GM23338 (cell line): ENCODE data around the gene SERPINB6. TPM values are rescaled to one million over a fixed set of nuclear protein-coding genes. Genes with fewer than 3 reads are reported as not detected.

ENCODE experiments used
- ATAC-seq: fragments of 200-7000 bp; cut with Tn5 transposase; 3 replicates; pipeline ENCODE4 v1.9.1; 2020
- DNase-seq: peaks from one replicate; pipeline ENCODE4 v3.0.0-alpha.2; 2015; ENCODE audit warnings: low spot score
- H2AFZ ChIP-seq: fragments of 200-600 bp; sonication (generic); 2 replicates; pipeline ENCODE4 v1.8.0; 2016; ENCODE audit warnings: antibody characterized with exemption, mild to moderate bottlenecking, moderate library complexity
- H3F3A ChIP-seq: fragments of 200-600 bp; sonication (generic); replicated peaks from 2 replicates; pipeline ENCODE4 v1.8.0; 2017; ENCODE audit warnings: antibody characterized with exemption, mixed run types, low read depth
- H3K27ac ChIP-seq: fragments of 200-600 bp; sonication (generic); 2 replicates; pipeline ENCODE4 v1.6.1; 2016; ENCODE audit warnings: low read depth
- H3K27me3 ChIP-seq: fragments of 200-600 bp; sonication (generic); 2 replicates; pipeline ENCODE4 v1.8.0; 2016; ENCODE audit warnings: mild to moderate bottlenecking, mixed run types, moderate library complexity; ENCODE audit not compliant: insufficient read depth
- H3K36me3 ChIP-seq: fragments of 200-600 bp; sonication (generic); 2 replicates; pipeline ENCODE4 v1.8.0; 2016; ENCODE audit warnings: mild to moderate bottlenecking; ENCODE audit not compliant: insufficient read depth
- H3K4me1 ChIP-seq: fragments of 200-600 bp; sonication (generic); 2 replicates; pipeline ENCODE4 v1.8.0; 2016; ENCODE audit warnings: mild to moderate bottlenecking, moderate library complexity; ENCODE audit not compliant: insufficient read depth
- H3K4me2 ChIP-seq: fragments of 200-600 bp; sonication (generic); 2 replicates; pipeline ENCODE4 v1.7.1; 2017; ENCODE audit warnings: mixed run types
- H3K4me3 ChIP-seq: fragments of 200-600 bp; sonication (generic); 2 replicates; pipeline ENCODE4 v1.6.1; 2016; ENCODE audit warnings: mixed run types
- H3K79me2 ChIP-seq: fragments of 200-600 bp; sonication (generic); replicated peaks from 2 replicates; pipeline ENCODE4 v1.8.0; 2017; ENCODE audit warnings: mild to moderate bottlenecking; ENCODE audit not compliant: insufficient read depth
- H3K9me2 ChIP-seq: fragments of 200-600 bp; sonication (generic); 2 replicates; pipeline ENCODE4 v1.8.0; 2017; ENCODE audit not compliant: insufficient read depth
- H4K20me1 ChIP-seq: fragments of 200-600 bp; sonication (generic); replicated peaks from 2 replicates; pipeline ENCODE4 v1.8.0; 2017; ENCODE audit warnings: mild to moderate bottlenecking; ENCODE audit not compliant: insufficient read depth
- H3K27ac Mint-ChIP-seq: 2 replicates; pipeline ENCODE4 v1.8.0; 2020; ENCODE audit warnings: inconsistent platforms, mild to moderate bottlenecking, moderate library complexity, mixed read lengths
- H3K27me3 Mint-ChIP-seq: 3 replicates; pipeline ENCODE4 v1.8.0; 2022; ENCODE audit warnings: low read depth, mild to moderate bottlenecking, moderate library complexity, mixed read lengths, inconsistent platforms; ENCODE audit not compliant: insufficient read depth, poor library complexity
- H3K36me3 Mint-ChIP-seq: 3 replicates; pipeline ENCODE4 v1.8.0; 2021; ENCODE audit warnings: low read depth, mild to moderate bottlenecking, inconsistent platforms, moderate library complexity, mixed read lengths
- H3K4me1 Mint-ChIP-seq: 3 replicates; pipeline ENCODE4 v1.8.0; 2020; ENCODE audit warnings: mild to moderate bottlenecking, inconsistent platforms, mixed read lengths
- H3K4me3 Mint-ChIP-seq: 3 replicates; pipeline ENCODE4 v1.8.0; 2021; ENCODE audit warnings: moderate library complexity, mild to moderate bottlenecking, inconsistent platforms, mixed read lengths
- H3K9me3 Mint-ChIP-seq: 3 replicates; pipeline ENCODE4 v1.8.0; 2020; ENCODE audit warnings: moderate library complexity, mild to moderate bottlenecking, inconsistent platforms, mixed read lengths
- CREB1 ChIP-seq: fragments of 250-450 bp; sonication (Bioruptor Pico); IDR thresholded peaks from 2 replicates; pipeline ENCODE4 v1.5.0; 2020; ENCODE audit warnings: low read depth, mild to moderate bottlenecking, moderate library complexity
- ETS1 ChIP-seq: IDR thresholded peaks from 2 replicates; pipeline ENCODE4 v1.6.1; 2016; ENCODE audit warnings: antibody characterized with exemption
- EZH2 ChIP-seq: fragments of 200-600 bp; sonication (generic); IDR thresholded peaks from one replicate; pipeline ENCODE4 v1.8.0; 2017; ENCODE audit warnings: antibody characterized with exemption, mild to moderate bottlenecking, low read depth; ENCODE audit not compliant: unreplicated experiment
- JUNB ChIP-seq: IDR thresholded peaks from one replicate; pipeline ENCODE4 v1.6.1; 2016; ENCODE audit warnings: antibody characterized with exemption; ENCODE audit not compliant: unreplicated experiment
- NANOG ChIP-seq: IDR thresholded peaks from 2 replicates; pipeline ENCODE4 v1.6.1; 2016; ENCODE audit warnings: antibody characterized with exemption, borderline replicate concordance
- POLR2AphosphoS5 ChIP-seq: IDR thresholded peaks from 2 replicates; pipeline ENCODE4 v1.6.1; 2016; ENCODE audit warnings: antibody characterized with exemption, low read depth
- REST ChIP-seq: IDR thresholded peaks from one replicate; pipeline ENCODE4 v1.6.1; 2018; ENCODE audit warnings: antibody characterized with exemption; ENCODE audit not compliant: unreplicated experiment
- STAT1 ChIP-seq: IDR thresholded peaks from one replicate; pipeline ENCODE4 v1.6.1; 2016; ENCODE audit warnings: antibody characterized with exemption; ENCODE audit not compliant: unreplicated experiment
- polyA plus RNA-seq: library from polyadenylated mRNA; unstranded; fragments of >200 nt; fragmentation: Nextera tagmentation; extraction: Ambion mirVana; gene quantifications from 2 replicates; pipeline ENCODE4 v1.2.1, GENCODE V29; 2016
- total RNA-seq: library from RNA; depleted of rRNA; stranded (reverse); fragments of >200 nt; shearing (Covaris generic); gene quantifications from 2 replicates; pipeline ENCODE4 v1.2.3, GENCODE V29; 2014
- TF ChIP-seq, protein P1 (sequence below): fragments of 250-450 bp; sonication (Bioruptor Pico); IDR thresholded peaks from 2 replicates; pipeline ENCODE4 v1.5.0; 2020; ENCODE audit warnings: mild to moderate bottlenecking, moderate library complexity

Gene SERPINB6
- total and polyA plus RNA-seq, 2 experiments from 2014 or later: 25.9 to 38.5 TPM

DNA sequence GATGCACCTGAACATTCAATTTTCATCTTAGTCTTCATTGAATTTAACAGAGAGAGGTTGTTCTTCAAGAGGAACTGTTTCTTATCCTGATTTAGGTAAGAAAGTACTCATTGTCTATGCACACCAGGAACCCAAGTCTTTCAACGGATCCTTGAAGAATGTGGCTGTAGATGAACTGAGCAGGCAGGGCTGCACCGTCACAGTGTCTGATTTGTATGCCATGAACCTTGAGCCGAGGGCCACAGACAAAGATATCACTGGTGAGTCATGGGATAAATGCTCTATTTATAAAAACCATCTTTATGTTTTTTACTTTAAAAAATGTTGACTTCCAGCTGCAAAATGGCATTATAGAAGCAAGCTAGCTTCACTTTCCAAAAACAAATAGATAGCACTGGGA lies 38.6 kb upstream of the SERPINB6 start:
- H3K36me3 ChIP-seq: peaks cover 42% of the 10 kb centered on the region
- Mint-ChIP-seq H3K36me3 (peaks cover 97% of the 10 kb centered on the region), H3K27me3 (peaks cover 19% of the 10 kb centered on the region), H3K4me1 (peaks cover 50% of the 10 kb centered on the region), H3K9me3 (peaks cover 38% of the 10 kb centered on the region), H3K27ac (peak overlapping the region; percentile 55; the same call in 1 of the 2 replicates), H3K4me3 (no peak overlapping the region; the same call in 2 of the 3 replicates)
- peak; percentile 67 for ATAC-seq
- H3K9me2 ChIP-seq: no peaks in the 10 kb centered on the region
- H3K4me2 ChIP-seq: no peak overlapping the region
- no peak overlapping the region for H3K4me3 ChIP-seq
- DNase-seq: no peak
- no peaks in the 10 kb centered on the region for H3K27me3 ChIP-seq
- no peaks in the 10 kb centered on the region for H4K20me1 ChIP-seq
- peaks cover 40% of the 10 kb centered on the region for H3K4me1 ChIP-seq
- 0 out of 2 replicates have a peak, but pooled peaks cover 10% of the 10 kb centered on the region for H3F3A ChIP-seq
- peak overlapping the region; percentile 91 for H3K27ac ChIP-seq
- no peaks in the 10 kb centered on the region for H3K79me2 ChIP-seq
- H2AFZ ChIP-seq: no peak overlapping the region
- TF ChIP-seq, protein P1, sequence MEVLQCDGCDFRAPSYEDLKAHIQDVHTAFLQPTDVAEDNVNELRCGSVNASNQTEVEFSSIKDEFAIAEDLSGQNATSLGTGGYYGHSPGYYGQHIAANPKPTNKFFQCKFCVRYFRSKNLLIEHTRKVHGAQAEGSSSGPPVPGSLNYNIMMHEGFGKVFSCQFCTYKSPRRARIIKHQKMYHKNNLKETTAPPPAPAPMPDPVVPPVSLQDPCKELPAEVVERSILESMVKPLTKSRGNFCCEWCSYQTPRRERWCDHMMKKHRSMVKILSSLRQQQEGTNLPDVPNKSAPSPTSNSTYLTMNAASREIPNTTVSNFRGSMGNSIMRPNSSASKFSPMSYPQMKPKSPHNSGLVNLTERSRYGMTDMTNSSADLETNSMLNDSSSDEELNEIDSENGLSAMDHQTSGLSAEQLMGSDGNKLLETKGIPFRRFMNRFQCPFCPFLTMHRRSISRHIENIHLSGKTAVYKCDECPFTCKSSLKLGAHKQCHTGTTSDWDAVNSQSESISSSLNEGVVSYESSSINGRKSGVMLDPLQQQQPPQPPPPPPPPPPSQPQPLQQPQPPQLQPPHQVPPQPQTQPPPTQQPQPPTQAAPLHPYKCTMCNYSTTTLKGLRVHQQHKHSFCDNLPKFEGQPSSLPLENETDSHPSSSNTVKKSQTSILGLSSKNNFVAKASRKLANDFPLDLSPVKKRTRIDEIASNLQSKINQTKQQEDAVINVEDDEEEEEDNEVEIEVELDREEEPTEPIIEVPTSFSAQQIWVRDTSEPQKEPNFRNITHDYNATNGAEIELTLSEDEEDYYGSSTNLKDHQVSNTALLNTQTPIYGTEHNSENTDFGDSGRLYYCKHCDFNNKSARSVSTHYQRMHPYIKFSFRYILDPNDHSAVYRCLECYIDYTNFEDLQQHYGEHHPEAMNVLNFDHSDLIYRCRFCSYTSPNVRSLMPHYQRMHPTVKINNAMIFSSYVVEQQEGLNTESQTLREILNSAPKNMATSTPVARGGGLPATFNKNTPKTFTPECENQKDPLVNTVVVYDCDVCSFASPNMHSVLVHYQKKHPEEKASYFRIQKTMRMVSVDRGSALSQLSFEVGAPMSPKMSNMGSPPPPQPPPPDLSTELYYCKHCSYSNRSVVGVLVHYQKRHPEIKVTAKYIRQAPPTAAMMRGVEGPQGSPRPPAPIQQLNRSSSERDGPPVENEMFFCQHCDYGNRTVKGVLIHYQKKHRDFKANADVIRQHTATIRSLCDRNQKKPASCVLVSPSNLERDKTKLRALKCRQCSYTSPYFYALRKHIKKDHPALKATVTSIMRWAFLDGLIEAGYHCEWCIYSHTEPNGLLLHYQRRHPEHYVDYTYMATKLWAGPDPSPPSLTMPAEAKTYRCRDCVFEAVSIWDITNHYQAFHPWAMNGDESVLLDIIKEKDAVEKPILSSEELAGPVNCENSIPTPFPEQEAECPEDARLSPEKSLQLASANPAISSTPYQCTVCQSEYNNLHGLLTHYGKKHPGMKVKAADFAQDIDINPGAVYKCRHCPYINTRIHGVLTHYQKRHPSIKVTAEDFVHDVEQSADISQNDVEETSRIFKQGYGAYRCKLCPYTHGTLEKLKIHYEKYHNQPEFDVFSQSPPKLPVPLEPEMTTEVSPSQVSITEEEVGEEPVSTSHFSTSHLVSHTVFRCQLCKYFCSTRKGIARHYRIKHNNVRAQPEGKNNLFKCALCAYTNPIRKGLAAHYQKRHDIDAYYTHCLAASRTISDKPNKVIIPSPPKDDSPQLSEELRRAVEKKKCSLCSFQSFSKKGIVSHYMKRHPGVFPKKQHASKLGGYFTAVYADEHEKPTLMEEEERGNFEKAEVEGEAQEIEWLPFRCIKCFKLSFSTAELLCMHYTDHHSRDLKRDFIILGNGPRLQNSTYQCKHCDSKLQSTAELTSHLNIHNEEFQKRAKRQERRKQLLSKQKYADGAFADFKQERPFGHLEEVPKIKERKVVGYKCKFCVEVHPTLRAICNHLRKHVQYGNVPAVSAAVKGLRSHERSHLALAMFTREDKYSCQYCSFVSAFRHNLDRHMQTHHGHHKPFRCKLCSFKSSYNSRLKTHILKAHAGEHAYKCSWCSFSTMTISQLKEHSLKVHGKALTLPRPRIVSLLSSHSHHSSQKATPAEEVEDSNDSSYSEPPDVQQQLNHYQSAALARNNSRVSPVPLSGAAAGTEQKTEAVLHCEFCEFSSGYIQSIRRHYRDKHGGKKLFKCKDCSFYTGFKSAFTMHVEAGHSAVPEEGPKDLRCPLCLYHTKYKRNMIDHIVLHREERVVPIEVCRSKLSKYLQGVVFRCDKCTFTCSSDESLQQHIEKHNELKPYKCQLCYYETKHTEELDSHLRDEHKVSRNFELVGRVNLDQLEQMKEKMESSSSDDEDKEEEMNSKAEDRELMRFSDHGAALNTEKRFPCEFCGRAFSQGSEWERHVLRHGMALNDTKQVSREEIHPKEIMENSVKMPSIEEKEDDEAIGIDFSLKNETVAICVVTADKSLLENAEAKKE (CRISPR knock-in tag): no peak
- no peak for TF ChIP-seq REST
- no peak for TF ChIP-seq NANOG
- no peak for TF ChIP-seq CREB1 (CRISPR knock-in tag)
- no peak for TF ChIP-seq POLR2AphosphoS5
- no peak for TF ChIP-seq ETS1
- TF ChIP-seq JUNB: no peak
- no peak for TF ChIP-seq STAT1
- TF ChIP-seq EZH2: no peak
